GM12874 (cell line): ENCODE measurements around the gene C2CD4D.

ENCODE experiments used
- TF ChIP-seq, protein P1 (sequence below): IDR thresholded peaks from 2 replicates; pipeline ENCODE4 v1.5.1; 2011; ENCODE audit warnings: low read depth, mild to moderate bottlenecking, control low read depth, low read length, moderate library complexity; ENCODE audit not compliant: insufficient read depth

C2CD4D gene

DNA sequence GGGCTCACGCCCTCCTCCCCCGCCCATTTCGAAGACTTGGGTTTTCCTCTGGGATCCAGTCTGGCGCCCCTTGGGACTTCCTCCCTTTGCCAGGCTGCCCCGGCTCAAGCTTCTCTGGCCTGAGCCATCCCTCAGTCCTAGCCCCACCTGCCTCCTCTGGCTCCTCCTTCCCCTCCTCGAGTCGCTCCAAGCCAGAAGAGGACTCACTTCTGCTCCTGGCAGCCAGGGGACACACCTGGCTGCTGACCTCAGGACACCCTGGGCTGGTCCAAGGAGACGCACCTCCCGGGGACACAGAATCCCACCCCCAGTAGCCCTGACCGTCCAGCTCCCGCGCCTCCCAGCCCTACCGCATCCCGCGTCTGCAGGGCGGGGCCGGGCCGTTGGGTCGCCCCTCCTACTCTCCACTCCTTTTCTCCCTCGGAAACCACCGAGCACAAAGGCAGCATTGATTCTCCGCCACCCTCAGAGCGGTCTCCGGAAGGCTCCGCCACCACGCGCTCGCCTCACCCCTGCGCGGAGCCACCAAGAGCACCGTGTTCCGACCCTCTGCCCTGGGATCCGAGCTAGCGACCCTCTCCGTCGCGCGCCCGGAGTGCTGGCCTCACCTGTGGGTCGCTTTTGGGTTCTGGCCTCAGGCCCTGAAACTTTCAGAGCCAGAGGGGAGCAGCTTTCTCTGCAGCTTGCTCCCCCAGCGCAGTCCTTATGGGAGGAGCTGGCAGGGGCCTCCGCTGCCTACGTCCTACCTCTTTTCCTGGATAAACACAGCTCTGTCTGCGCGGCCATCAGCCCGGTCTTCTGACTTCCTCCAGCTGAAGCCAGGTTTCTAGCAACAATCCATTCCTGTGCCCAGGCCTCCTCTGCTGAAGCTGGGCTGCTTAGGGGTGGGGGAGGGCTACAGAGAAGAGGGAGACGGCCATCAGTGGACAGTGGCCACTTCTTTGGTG is at the start of gene C2CD4D:
Gene C2CD4D (minus strand): TSS at position 364 of the 947 bp plus-strand sequence. CDS start 831 bp downstream, outside the sequence.
- TF ChIP-seq, protein P1, sequence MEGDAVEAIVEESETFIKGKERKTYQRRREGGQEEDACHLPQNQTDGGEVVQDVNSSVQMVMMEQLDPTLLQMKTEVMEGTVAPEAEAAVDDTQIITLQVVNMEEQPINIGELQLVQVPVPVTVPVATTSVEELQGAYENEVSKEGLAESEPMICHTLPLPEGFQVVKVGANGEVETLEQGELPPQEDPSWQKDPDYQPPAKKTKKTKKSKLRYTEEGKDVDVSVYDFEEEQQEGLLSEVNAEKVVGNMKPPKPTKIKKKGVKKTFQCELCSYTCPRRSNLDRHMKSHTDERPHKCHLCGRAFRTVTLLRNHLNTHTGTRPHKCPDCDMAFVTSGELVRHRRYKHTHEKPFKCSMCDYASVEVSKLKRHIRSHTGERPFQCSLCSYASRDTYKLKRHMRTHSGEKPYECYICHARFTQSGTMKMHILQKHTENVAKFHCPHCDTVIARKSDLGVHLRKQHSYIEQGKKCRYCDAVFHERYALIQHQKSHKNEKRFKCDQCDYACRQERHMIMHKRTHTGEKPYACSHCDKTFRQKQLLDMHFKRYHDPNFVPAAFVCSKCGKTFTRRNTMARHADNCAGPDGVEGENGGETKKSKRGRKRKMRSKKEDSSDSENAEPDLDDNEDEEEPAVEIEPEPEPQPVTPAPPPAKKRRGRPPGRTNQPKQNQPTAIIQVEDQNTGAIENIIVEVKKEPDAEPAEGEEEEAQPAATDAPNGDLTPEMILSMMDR = no peak

DNA sequence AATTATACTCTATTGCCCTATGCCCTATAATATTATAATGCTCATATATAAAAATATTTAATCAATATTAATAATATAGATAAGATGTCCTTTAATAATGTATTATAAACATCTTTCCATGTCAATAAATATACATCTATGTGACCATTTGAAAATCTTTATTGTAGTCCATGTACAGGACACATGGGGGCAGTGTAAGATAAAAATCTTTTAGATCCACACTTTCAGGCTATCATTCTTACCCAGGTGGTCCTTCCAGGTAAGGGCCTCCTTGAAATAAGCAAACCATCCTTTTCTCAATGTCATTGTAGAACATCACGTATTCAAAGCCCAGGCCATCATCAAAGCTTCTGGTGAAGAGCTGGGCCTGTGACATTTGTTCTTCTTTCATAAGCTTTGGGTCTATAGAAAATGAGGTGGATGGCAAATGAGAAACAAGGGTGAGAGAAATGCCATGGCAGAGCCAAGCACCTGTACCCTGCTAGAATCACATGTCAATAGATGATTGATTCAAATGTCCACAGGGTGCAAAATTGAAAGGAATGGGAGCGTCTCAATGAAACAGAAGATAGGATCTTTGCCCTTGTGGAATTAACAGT is 49.5 kb upstream of the C2CD4D start:
- TF ChIP-seq, protein P1 = no peak

DNA sequence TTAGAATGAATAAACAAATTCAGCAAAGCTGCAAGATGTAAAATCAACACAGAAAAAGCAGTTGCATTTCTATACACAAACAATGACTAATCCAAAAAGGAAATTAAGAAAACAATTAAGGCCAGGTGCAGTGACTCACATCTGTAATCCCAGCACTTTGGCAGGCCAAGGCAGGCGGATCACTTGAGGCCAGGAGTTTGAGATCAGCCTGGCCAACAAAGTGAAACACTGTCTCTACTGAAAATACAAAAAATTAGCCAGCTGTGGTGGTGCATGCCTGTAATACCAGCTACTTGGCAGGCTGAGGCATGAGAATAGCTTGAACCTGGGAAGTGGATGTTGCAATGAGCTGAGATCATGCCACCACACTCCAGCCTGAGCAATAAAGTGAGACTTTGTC is 47.4 kb upstream of the C2CD4D start:
- TF ChIP-seq, protein P1 = no peak

DNA sequence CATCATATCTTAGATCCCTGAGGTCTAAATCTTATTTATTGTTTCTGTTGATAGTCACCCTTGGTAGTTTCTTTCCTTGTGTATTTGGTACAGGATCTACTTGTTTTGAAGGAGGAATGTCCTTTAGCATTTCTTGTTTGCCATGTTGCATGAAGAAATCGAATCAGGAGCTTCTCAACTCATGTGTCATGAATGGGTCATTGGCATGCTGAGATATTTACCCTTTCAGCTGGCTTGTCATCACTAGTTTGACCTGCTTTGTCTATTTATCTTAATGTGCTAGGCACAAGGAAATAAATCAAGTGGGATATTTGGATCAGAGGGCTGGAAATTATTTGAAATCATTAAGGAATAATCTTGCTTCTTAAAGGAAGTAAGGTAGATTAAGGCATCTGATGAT is 45.9 kb upstream of the C2CD4D start:
- TF ChIP-seq, protein P1 = no peak

DNA sequence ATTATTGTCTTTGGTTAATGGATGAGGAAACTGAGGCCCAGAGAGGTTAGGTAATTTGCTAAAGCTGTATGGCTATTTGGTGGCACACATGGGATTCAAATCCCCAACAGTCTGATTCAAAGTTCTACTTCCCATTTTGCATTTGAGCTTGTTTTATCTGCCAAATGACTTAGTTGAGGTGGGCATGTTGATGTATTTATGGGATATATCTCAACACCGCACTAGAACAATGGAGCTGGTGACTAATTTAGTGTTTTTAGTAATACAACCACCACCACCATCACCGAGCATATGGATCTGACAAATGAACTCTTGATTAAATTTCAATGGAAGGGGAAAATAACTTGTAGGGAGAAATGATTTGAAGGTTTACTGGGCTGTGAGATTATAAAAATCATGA is 42.8 kb upstream of the C2CD4D start:
- TF ChIP-seq, protein P1 = no peak

DNA sequence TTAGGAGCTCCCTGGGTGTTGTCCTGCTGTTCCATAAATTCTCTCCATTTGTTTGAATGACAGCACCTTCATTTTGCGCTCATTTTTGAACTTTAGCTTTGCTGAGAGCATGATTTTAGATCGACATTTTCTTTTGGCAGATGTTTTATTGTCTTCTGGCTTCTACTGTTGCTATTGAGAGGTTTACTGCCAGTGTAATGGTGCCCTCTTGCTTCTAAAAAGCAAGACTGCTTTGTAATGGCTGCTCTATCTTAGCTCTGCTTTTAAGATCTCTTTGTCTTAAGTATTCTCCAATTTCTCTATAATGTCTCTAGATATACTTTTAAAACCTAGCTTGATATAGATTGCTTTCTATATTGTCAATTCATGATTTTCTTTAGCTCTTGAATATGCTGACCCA is 41.9 kb upstream of the C2CD4D start:
- TF ChIP-seq, protein P1 = no peak

DNA sequence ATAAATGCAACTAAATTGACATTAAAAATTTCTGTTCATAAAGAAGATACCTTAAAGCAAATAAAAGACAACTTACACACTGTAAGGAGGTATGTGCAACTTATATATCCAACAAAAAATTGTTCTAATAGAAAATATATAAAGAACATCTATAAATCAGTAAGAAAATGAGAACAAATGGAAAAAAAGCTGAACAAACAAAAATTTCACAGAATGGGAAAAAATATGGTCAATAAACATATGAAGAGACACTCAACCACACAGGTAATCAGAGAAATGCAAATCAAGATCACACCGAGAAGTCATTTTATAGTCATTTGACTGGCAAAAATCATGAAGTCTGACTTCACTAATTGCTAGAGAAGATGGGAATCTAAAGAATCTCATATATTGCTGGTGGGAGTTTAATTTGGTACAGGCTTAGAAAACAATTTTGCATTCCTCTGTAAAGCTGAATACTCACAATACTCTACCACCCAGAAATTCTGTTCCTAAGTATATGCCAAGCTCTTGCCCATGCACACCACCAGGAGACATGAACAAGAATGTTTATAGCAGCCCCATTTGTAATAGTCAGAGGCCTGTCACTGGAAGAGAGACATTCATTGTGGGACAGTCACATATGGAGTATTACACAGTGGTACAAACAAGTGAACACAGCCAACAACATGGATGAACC is 35.9 kb upstream of the C2CD4D start:
- TF ChIP-seq, protein P1 = no peak
